Measurements from ENCODE around the gene SLC13A4.

- TF ChIP-seq CTCF (IDR thresholded peaks at IDR 0.05): no peak
- TF ChIP-seq POLR2A (IDR thresholded peaks at IDR 0.05): no peak
Measured at GRCh38 chr7:135706038-135706742, 21.8 kb downstream of the SLC13A4 start.

Measured in lower leg skin (tissue), 3 donors.